Measurements from ENCODE around the gene FCGR2B. TPM values are rescaled to one million over a fixed set of nuclear protein-coding genes. Genes with fewer than 3 reads are reported as not detected.

Gene FCGR2B
- total RNA-seq, 1 donor from 2014 or later: 9.7 TPM

DNA sequence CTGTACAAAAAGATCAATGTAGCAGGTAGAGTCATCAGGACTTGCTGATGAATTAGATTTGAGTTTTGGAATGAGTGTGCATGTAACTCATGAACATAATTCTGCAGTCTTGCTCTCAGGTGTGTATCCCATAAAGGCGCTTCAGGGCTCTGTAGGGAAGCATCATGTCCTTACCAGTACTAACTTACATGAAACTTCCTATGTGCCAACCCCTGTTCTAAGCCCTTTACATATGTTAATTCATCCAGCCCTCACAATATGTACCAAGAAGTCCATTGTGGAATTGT is 56.3 kb downstream of the FCGR2B start:
- TF ChIP-seq, protein P1, sequence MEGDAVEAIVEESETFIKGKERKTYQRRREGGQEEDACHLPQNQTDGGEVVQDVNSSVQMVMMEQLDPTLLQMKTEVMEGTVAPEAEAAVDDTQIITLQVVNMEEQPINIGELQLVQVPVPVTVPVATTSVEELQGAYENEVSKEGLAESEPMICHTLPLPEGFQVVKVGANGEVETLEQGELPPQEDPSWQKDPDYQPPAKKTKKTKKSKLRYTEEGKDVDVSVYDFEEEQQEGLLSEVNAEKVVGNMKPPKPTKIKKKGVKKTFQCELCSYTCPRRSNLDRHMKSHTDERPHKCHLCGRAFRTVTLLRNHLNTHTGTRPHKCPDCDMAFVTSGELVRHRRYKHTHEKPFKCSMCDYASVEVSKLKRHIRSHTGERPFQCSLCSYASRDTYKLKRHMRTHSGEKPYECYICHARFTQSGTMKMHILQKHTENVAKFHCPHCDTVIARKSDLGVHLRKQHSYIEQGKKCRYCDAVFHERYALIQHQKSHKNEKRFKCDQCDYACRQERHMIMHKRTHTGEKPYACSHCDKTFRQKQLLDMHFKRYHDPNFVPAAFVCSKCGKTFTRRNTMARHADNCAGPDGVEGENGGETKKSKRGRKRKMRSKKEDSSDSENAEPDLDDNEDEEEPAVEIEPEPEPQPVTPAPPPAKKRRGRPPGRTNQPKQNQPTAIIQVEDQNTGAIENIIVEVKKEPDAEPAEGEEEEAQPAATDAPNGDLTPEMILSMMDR (IDR thresholded peaks at IDR 0.05; ENCODE audit: borderline replicate concordance): no peak
- no peaks in the 10 kb centered on the region for H3K4me1 ChIP-seq
- no peak overlapping the region for H3K27ac ChIP-seq (replicated peaks)
- no peaks in the 10 kb centered on the region for H3K9me3 ChIP-seq (replicated peaks)
- H3K36me3 ChIP-seq: no peaks in the 10 kb centered on the region
- no peak for DNase-seq
- H3K27me3 ChIP-seq (ENCODE audit: low read depth): peaks cover 50% of the 10 kb centered on the region
- intact Hi-C loops (cut with micrococcal nuclease): no loop called here
- no peak overlapping the region for H3K4me3 ChIP-seq

DNA sequence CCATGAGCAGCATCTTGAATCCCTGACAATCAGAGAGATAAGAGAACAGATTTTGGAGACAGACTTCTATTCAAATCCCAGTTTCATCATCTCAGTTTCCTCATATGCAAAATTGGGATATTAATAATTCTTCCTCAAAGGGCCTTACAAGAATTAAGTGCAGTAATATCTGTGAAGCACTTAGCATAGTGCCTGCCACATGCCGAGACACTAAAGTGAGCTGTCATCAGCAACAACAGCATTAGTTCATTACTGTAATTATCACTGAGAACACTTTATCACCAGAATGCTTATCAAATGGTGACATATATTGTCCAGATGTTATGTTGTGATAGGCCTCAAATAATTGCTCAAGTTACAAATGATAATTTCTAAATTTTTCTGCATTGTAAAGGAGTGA is 57.5 kb downstream of the FCGR2B start:
- TF ChIP-seq, protein P1 (IDR thresholded peaks at IDR 0.05; ENCODE audit: borderline replicate concordance): no peak
- H3K4me1 ChIP-seq: peaks cover 2% of the 10 kb centered on the region
- H3K9me3 ChIP-seq (replicated peaks): no peaks in the 10 kb centered on the region
- H3K4me3 ChIP-seq: no peak overlapping the region
- no peaks in the 10 kb centered on the region for H3K36me3 ChIP-seq
- no peak for DNase-seq
- peaks cover 45% of the 10 kb centered on the region for H3K27me3 ChIP-seq (ENCODE audit: low read depth)
- H3K27ac ChIP-seq (replicated peaks): no peak overlapping the region
- intact Hi-C loops (cut with micrococcal nuclease): no loop called here

DNA sequence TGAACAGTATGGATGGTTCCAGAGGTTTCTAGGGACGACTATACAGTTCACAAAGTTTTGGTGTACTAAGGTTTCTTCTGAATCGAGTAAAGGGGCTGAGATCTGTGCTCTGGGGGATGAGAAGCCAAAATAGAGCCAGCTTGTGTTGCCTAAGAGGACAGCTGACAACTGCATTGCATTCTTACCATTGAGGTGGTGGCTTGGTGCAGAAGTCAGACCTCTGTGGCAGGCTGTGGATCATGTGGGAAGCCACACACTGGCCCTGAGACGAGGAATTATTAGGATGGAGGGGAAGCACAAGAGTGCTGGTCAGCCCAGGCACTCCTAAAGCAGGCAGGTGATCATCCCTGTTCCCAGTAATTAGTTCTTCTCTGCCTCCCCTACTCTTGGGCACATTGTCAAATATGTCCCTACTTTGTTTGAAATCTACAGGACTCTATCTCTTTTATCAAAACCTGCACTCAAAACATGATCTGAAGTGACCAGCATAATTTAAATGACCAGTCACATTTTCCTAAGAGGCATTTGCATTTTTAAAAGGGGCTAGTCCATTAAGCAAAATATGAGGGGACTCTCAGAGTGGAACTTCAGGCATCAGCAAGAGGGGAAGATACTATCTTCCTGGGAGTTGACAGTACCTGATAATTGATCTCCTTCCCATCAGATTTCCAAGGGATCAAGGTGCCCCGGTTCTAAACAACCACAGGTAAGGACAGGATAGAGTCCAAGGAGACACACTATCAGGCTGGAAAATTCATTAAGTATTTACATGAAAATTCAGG is 58.2 kb downstream of the FCGR2B start, which contains the start of gene FCRLB:
Gene FCRLB (plus strand): TSS at position 589 of the 782 bp plus-strand sequence. CDS start 1,129 bp downstream, outside the sequence.
- Histone ChIP-seq H3K27ac (replicated peaks) (no peak within 1 kb of the TSS), H3K27me3 (ENCODE audit: low read depth) (peaks cover 38% of the 10 kb centered on the region), H3K9me3 (replicated peaks) (no peaks in the 10 kb centered on the region), H3K4me3 (no peak within 1 kb of the TSS), H3K4me1 (peaks cover 9% of the 10 kb centered on the region), H3K36me3 (no peaks in the 10 kb centered on the region)
- TF ChIP-seq, protein P1 (IDR thresholded peaks at IDR 0.05; ENCODE audit: borderline replicate concordance): no peak
- no peak for DNase-seq
- intact Hi-C loops (cut with micrococcal nuclease): no loop called here

DNA sequence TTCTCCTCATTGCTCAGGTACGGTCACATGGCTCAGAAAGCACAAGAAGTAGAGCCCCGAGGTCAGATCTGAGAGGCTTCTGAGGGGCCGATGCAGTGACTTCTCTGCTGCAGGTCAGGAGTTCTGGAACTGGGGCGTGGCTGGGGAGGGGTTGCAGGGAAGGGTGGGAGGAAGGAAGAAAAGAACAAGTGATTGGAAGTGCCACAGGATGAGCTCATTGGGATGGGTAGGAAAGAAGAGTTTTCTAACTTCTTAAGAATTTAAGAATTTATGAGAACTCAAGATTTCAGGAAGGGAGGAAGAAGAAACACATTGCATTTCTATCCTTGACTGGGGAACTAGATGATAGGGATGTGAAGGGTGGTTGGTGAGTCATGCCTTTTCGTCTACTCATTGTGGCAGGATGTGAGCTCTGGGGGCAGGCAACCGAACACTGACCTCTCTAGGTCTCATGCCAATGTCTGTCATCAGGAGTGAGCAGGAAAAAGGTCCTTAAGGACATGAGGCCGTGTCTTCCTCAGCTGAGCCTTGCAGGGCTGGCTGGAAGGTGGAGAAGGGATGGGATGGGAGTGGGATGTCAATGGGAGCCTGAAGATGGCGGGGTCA is 58.9 kb downstream of the FCGR2B start:
- H3K27ac ChIP-seq (replicated peaks): no peak overlapping the region
- H3K36me3 ChIP-seq: no peaks in the 10 kb centered on the region
- intact Hi-C loops (cut with micrococcal nuclease): no loop called here
- peaks cover 35% of the 10 kb centered on the region for H3K27me3 ChIP-seq (ENCODE audit: low read depth)
- H3K4me3 ChIP-seq: no peak overlapping the region
- TF ChIP-seq, protein P1 (IDR thresholded peaks at IDR 0.05; ENCODE audit: borderline replicate concordance): no peak
- no peak for DNase-seq
- no peaks in the 10 kb centered on the region for H3K9me3 ChIP-seq (replicated peaks)
- H3K4me1 ChIP-seq: peaks cover 16% of the 10 kb centered on the region

DNA sequence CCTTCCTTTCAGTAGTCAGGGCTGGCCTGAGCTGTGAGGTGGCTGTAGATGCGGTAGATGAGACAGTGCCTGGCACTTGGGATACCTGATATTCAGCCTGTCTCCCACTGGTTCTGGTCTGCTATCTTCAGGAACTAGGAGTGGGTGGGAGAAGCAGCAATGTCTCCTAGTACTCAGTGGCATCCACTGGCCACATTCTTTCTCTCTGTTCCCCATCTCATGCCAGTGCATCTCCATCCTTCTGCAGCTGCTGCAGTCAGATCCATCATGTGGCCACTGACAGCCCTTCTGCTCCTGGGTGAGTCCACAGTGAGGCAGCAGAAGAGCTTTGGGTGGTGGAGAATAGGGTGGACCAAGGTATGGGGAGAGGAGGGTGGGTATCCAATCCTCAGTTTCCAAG is 59.5 kb downstream of the FCGR2B start:
- TF ChIP-seq, protein P1 (IDR thresholded peaks at IDR 0.05; ENCODE audit: borderline replicate concordance): no peak
- Histone ChIP-seq H3K4me1 (peaks cover 19% of the 10 kb centered on the region), H3K27me3 (ENCODE audit: low read depth) (peaks cover 35% of the 10 kb centered on the region), H3K36me3 (no peaks in the 10 kb centered on the region), H3K4me3 (no peak overlapping the region), H3K9me3 (replicated peaks) (no peaks in the 10 kb centered on the region), H3K27ac (replicated peaks) (no peak overlapping the region)
- intact Hi-C loops (cut with micrococcal nuclease): no loop called here
- DNase-seq: no peak
